SHP77 treated with DMSO at 0.1 percent for 48 hours (cell line): Measurements from ENCODE around the gene ENOX1.

Experiments
- DNase-seq: peaks from one replicate; lab custom pipeline; 2025; lab: John Stamatoyannopoulos, UW

Gene ENOX1

DNA sequence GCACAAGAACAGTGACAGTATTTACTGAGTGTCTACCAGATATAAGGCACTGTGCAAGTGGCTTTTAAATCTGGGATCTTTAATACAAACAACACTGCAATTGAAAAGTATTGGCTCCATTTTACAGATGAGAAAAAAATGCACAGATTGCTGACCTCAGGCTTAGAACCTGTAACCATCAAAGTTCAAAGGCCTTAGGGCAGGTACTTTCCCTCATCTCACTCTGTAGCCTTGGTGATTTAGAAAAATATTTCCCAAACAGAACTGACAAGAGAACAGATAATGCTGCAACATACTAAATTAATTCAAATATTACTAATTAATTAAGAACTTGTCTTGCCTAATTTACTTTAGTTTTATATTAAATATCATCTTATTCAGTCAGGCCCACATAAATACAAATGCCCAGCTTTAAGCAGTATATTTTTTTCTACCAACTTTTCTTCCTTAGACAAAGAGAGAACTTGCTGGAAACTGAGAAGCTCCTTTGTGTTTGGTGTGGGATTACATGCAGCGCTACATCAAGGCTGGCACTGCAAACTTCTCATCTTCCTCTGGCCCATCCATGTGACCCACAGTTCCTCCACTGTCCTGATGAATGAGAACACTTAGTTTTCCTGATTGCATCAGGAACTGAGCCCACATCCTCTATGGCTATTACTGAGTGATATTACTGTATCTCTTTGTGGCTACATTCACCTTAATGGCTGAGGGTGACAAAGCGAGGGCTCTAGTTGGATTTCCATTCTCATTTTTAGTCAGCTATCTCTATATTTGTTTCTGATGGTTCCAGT is 302.1 kb downstream of the ENOX1 start:
- no peak for DNase-seq

- no peak for DNase-seq
Observed at GRCh38 chr13:43483930-43484329, 302.8 kb downstream of the ENOX1 start.

DNA sequence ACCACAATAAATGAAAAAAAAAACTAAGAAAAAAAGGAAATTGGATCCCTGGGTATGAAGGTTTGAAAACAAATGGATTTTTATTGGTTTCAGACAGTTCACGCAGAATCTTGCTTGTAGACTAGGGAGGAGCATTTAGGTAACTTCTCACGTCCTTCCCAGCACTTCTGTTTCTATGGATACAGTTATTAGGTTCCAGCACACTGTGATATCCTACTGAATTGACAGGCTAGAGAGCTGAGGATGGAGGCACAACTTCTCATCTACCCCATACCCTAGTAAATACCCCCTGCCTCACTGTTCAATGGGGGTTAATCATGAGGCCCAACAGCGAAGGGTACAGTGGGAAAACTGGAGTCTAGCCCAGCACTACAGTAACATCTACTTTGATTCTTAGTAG is 304.1 kb downstream of the ENOX1 start:
- DNase-seq = no peak

DNA sequence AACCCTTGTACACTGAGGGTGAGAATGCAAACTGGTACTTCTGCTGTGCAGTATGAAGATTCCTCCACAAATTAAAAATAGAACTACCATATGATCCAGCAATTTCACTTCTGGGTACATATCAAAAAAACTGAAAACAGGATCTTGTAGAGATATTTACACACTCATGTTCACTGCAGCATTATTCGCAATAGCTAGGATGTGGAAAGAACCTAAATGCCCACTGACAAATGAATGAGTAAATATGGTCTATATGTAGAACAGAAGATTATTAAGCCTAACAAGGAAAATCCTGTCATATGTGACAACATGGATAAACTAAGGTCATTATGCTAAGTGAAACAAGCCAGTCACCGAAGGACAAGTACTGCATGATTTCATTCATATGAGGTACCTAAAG is 304.7 kb downstream of the ENOX1 start:
- DNase-seq = no peak

DNA sequence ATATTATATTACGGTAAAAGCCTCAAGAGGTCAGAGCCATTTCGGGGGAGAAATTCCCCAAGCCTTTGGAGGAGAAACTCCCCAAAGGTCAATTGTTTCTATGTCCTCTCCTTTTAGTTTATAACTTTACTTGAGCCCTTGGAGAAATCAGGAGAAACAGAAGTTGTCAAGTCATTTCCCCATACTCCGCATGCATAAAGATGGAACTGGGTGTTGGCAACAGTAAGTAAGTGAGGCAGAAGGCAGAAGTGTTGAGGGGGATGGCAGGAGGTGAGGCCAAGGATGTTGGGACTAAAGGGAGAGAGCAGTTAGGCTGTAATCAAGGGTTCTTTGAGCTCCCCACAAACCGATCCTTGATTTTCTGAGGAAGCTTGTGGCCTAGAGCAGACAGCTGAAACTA is 307.9 kb downstream of the ENOX1 start:
- no peak for DNase-seq

DNA sequence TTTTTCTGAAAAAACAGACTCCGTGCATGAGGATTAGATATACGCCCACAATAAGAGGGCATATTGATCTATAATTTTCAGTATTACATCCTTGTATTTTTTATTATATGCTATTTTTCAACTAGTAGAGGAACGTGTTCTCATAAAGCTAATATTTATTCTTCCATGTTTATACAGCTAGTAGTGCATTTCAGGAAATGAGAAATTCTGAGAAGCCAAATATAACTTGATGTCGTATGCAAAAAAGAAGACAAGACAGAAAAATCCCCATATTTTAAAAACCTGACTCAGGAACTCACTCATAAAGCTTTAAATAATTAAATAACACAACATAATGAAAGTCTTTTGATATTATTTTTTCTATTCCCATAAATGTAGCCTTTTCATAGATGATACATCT is 308.6 kb downstream of the ENOX1 start:
- DNase-seq = no peak

- DNase-seq = no peak
Observed at GRCh38 chr13:43475140-43475539, 311.6 kb downstream of the ENOX1 start.

DNA sequence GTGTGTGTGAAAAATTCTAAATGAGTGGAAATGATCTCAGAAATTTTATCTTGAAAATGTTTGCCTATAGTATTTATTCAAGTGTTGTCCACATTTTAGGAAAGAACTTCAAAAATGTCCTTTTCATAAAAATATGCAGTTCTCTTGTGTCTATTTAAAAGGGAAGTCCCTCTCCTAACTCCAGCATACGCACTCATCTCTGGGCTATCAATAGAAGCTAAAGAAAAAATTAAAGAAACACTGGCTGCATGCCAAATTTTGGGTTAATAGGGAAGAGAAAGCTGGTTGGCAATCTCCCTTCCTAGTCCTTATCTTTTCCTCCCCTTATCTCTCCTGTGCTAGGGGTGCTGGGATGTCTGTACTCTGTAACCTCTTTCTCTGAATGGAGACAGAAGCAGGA is 313.3 kb downstream of the ENOX1 start:
- no peak for DNase-seq

GRCh38 chr13:43472980-43473379 is 313.8 kb downstream of the ENOX1 start:
- DNase-seq = no peak

DNA sequence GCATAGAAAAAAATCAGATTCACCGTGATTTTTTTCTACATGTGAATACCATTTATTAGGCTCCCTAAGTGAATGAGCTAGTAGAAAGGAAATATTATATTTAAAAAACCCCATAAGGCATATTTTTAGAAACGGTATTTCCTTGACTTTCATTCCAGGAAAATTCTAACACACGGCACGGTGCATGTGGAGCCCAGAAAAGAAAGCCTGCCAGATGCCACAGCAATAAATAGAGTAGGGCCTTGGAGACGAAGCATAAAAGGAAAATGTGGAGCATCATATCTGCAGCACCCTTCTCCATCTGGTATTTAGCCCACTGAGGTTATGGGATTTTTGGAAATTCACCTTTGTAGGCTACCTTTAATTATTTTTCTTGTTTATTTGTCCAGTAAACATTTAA is 314.4 kb downstream of the ENOX1 start:
- DNase-seq = no peak

DNA sequence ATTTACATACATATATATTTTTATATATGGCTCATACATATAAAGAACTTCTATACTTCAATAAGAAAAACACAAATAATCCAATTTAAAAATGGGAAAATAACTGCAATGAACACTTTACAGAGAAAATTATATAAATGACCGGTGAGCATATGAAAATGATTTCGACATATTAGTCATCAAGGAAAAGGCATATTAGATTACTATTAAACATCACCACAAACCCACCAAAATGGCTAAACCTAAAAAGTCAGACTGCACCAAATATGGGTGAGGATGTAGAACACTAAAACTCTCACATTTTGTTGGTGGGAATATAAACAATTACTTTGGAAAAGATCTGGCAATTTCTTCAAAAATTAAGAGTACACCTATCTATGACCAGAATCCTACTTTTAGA is 316.2 kb downstream of the ENOX1 start:
- DNase-seq = no peak

DNA sequence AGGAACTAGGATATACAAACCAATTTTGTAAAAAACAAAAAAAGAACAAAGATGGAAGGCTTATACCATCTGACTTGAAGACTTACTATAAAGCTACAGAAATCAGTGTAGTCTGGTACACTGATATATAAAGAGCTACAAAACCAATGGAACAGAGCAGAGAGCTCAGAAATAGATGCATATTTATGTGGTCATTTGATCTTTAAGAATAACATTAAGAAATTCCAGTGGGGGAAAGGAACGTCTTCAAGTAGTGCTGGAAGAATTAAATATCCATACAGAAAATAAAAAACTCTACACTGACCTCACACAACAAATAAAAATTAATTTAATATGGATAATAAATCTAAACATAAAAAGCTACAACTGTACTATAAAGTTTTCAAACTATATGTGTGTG is 317.0 kb downstream of the ENOX1 start:
- no peak for DNase-seq

- DNase-seq = no peak
Observed at GRCh38 chr13:43464578-43465264, 322.1 kb downstream of the ENOX1 start.

GRCh38 chr13:43448605-43449336 is 338.0 kb downstream of the ENOX1 start:
- no peak for DNase-seq

DNA sequence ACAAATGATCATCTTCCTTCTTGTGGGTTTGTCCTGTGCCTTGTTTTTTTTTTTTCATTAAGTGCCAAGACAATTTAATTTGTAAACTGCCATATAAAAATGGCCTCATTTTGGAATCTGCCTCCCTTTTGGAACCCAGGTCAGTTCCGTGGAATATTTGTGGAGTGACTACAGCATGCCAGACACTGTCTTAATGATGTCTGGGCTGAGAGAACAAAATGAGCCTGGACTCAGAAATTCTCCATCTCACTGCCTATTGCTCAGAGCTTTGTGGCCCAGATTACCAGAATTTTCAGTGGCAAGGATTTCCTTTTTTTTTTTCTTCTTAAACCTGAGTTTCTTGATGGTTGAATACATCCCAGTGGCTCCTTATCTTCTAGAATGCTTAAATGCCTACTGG is 340.6 kb downstream of the ENOX1 start:
- DNase-seq = no peak

- DNase-seq = no peak
Observed at GRCh38 chr13:43445668-43446067, 341.1 kb downstream of the ENOX1 start.

- DNase-seq = no peak
Observed at GRCh38 chr13:43444081-43444480, 342.7 kb downstream of the ENOX1 start.

GRCh38 chr13:43441899-43442499 is 344.8 kb downstream of the ENOX1 start:
- DNase-seq = no peak

DNA sequence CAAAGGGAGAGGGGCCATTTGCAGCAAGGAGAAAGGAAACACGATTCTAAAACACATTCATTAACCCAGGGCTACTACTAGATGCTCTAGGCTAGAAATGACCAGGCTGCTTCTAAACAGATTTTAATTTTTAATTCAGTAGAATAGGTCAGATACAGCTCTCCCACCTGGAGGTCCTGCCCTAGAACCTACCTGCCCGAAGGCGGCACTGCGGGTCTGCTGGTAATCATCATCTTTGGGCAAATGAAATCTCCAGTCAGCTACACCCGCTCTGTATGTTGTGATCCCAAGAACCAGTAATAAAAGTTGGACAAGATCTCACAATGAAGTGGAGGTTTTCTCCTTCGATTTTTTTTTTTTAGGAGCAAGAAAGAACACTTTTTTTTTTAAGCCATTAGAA is 345.3 kb downstream of the ENOX1 start:
- DNase-seq = no peak

- no peak for DNase-seq
Observed at GRCh38 chr13:43434191-43434590, 352.6 kb downstream of the ENOX1 start.

DNA sequence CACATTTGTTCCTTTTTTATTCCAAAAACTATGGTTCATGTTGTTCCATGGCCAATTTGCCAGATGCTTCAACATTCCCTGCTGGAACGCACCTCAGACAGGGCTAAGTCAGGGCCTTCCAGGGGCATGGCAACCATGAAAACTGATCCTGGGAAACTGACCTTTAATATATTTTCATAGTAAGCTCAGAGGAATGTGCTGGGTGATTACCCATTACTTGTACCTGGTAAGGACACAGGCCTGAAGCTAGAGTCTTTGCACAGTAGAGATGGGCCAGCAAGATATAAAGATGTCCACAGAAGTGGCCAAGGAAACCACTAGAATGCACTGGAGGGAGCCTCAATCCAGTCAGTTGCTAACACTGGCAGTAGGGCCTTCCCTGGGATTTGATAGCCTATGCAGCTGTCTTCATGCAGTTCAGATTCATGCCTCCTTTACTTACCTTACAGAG is 353.1 kb downstream of the ENOX1 start:
- no peak for DNase-seq

DNA sequence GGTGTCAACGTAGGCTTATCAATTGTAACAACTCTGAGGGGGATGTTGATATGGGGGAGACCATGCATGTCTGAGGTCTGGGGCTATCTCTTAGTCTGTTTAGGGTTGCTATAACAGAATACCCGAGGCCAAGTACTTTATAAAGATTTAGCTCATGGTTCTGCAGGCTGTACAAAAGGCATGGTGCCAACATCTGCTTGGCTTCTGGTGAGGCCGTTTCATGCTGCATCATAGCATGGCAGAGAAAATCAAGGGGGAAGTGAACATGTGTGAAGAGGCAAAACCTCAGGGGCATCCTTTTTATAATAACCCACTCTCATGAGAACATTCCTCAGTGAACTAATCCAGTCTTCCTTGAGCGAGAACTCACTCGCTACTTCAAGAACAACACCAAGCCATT is 353.8 kb downstream of the ENOX1 start:
- DNase-seq = no peak

DNA sequence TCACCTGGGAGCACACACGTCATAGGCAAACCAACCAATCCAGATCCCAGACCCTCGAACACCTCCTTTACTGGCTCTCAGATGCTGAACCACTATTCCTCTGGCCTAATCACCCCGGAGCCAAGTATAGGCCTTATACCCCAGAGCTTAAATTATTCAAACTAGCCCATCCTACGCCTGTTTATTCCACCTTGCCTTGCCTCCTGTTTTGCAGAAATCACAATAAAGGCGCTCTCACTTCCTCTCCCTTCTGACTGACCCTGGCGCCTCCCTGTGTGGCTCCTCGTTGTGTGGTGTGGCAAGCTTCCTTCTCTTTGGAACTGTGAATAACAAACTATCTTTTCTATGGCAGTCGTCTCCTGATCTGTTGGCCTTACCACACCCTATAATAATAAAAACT is 354.9 kb downstream of the ENOX1 start:
- DNase-seq = no peak
